A549 (cell line): ENCODE data around the gene SLITRK2. TPM values are rescaled to one million over a fixed set of nuclear protein-coding genes. Genes with fewer than 3 reads are reported as not detected.

Experiments used
- ATAC-seq, 2 experiments: fragments of 200-7000 bp in 1 of 2; fragments of >200 bp in 1 of 2; cut with Nextera tagmentation in 1 of 2; cut with Tn5 transposase in 1 of 2; 3 replicates each; pipeline versions ENCODE4 v1.8.0 to v1.9.1; 2018 to 2020; ENCODE audit warnings: mild to moderate bottlenecking in 1 of 2, moderate library complexity in 1 of 2
- CTCF ChIA-PET: fragments of 300-600 bp; sonication (Branson Sonifier 250); formaldehyde crosslinking; extraction: SDS; loops from one replicate; lab custom pipeline; 2021; ENCODE audit warnings: antibody characterized with exemption, inconsistent platforms; lab: Yijun Ruan, JAX
- POLR2A ChIA-PET: fragments of 350-600 bp; formaldehyde crosslinking; extraction: SDS; loops from one replicate; lab custom pipeline; 2021; ENCODE audit warnings: antibody characterized with exemption, inconsistent platforms; lab: Yijun Ruan, JAX
- DNase-seq, 2 experiments: peaks; one replicate each; pipeline versions ENCODE4 v3.0.0 to v3.0.0-alpha.2; 2011 to 2016; ENCODE audit warnings: low read depth in 1 of 2, low spot score in 1 of 2
- FAIRE-seq: peaks from 2 replicates; lab custom pipeline; 2011; peaks lifted over from hg19 to GRCh38; lab: Jason Lieb, UNC
- H3K27ac ChIP-seq, 2 experiments: fragments of >200 bp; sonication (Bioruptor Twin); formaldehyde crosslinking; 3 replicates each; pipeline ENCODE4 v1.5.1; 2016 to 2017
- H3K4me1 ChIP-seq: fragments of >200 bp; sonication (Bioruptor Twin); formaldehyde crosslinking; 3 replicates; pipeline ENCODE4 v1.6.1; 2016
- H3K4me2 ChIP-seq: fragments of >200 bp; sonication (Bioruptor Twin); formaldehyde crosslinking; 3 replicates; pipeline ENCODE4 v1.6.1; 2016
- H3K4me3 ChIP-seq: fragments of >200 bp; sonication (Bioruptor Twin); formaldehyde crosslinking; 3 replicates; pipeline ENCODE4 v1.5.1; 2016
- H3K9me3 ChIP-seq: fragments of >200 bp; sonication (Bioruptor Twin); formaldehyde crosslinking; 3 replicates; pipeline ENCODE4 v1.6.1; 2016
- CEBPB ChIP-seq, 2 experiments: fragments of >200 bp in 1 of 2; sonication (Bioruptor Twin) in 1 of 2; formaldehyde crosslinking in 1 of 2; IDR thresholded peaks; 2 replicates each; pipeline ENCODE4 v1.6.1; 2012 to 2016
- EHMT2 ChIP-seq: fragments of 200-600 bp; sonication (generic); IDR thresholded peaks from 2 replicates; pipeline ENCODE4 v1.6.1; 2016; ENCODE audit warnings: antibody characterized with exemption, low read depth, mild to moderate bottlenecking, moderate library complexity
- HEYL ChIP-seq: fragments of 250-450 bp; sonication (Bioruptor Pico); IDR thresholded peaks from 2 replicates; pipeline ENCODE4 v1.8.0; 2021; ENCODE audit warnings: mild to moderate bottlenecking, moderate library complexity
- HOXA7 ChIP-seq: fragments of 250-450 bp; sonication (Bioruptor Pico); IDR thresholded peaks from 2 replicates; pipeline ENCODE4 v1.5.0; 2020; ENCODE audit warnings: mild to moderate bottlenecking, moderate library complexity
- HOXB13 ChIP-seq: fragments of 250-450 bp; sonication (Bioruptor Pico); IDR thresholded peaks from 2 replicates; pipeline ENCODE4 v1.5.0; 2020; ENCODE audit warnings: low read depth, mild to moderate bottlenecking, moderate library complexity
- KDM1A ChIP-seq: fragments of 200-600 bp; sonication (generic); IDR thresholded peaks from 2 replicates; pipeline ENCODE4 v1.6.1; 2016; ENCODE audit warnings: low read depth, mild to moderate bottlenecking
- POLR2A ChIP-seq: IDR thresholded peaks from 2 replicates; pipeline ENCODE4 v1.6.1; 2012; ENCODE audit warnings: mild to moderate bottlenecking, low read length
- POLR2AphosphoS2 ChIP-seq: conservative IDR thresholded peaks from 2 replicates; pipeline ENCODE4 v1.6.1; 2012; ENCODE audit warnings: low read length, improper control_type of control experiment, inconsistent platforms
- RAD21 ChIP-seq, 2 experiments: fragments of >200 bp in 1 of 2; sonication (Bioruptor Twin) in 1 of 2; formaldehyde crosslinking in 1 of 2; IDR thresholded peaks in 1 of 2; conservative IDR thresholded peaks in 1 of 2; 2 replicates in 1 of 2; 3 replicates in 1 of 2; pipeline ENCODE4 v1.6.1; 2012 to 2018; ENCODE audit warnings: inconsistent platforms in 1 of 2
- RARB ChIP-seq: fragments of 250-450 bp; sonication (Bioruptor Pico); IDR thresholded peaks from 2 replicates; pipeline ENCODE4 v1.8.0; 2021; ENCODE audit warnings: mild to moderate bottlenecking, moderate library complexity
- RCOR1 ChIP-seq: fragments of 150-350 bp; IDR thresholded peaks from 2 replicates; pipeline ENCODE4 v1.6.1; 2014; ENCODE audit warnings: antibody characterized with exemption, low read length, low read depth
- RNF2 ChIP-seq: fragments of 200-600 bp; sonication (generic); IDR thresholded peaks from 2 replicates; pipeline ENCODE4 v1.6.1; 2016; ENCODE audit warnings: low read depth, mild to moderate bottlenecking, antibody characterized with exemption, moderate library complexity, borderline replicate concordance
- SREBF2 ChIP-seq: fragments of 450-650 bp; IDR thresholded peaks from 2 replicates; pipeline ENCODE4 v1.6.1; 2014; ENCODE audit warnings: mild to moderate bottlenecking, moderate library complexity
- USF2 ChIP-seq: fragments of 450-650 bp; IDR thresholded peaks from 2 replicates; pipeline ENCODE4 v1.6.1; 2014; ENCODE audit warnings: antibody characterized with exemption
- WGBS: methylation state at CpG from one replicate; pipeline ENCODE4 v1.1.6; 2017; ENCODE audit errors: missing lambda C conversion rate; 5-methylcytosine and 5-hydroxymethylcytosine counted together
- polyA plus RNA-seq, 4 experiments: library from polyadenylated mRNA; depleted of rRNA in 3 of 4; stranded (reverse); fragments of >200 nt; fragmentation: RNase III in 1 of 4; extraction: RNeasy Plus Mini Kit Qiagen cat#74134 plus additional on column Dnase treatment in 1 of 4; gene quantifications; 2 replicates in 3 of 4; 3 replicates in 1 of 4; pipeline ENCODE4 v1.2.3, GENCODE V29; 2011 to 2017
- TF ChIP-seq, protein P1 (sequence below): IDR thresholded peaks from 2 replicates; pipeline ENCODE4 v1.6.1; 2012
- TF ChIP-seq, protein P2 (sequence below): fragments of 250-450 bp; sonication (Bioruptor Pico); IDR thresholded peaks from 2 replicates; pipeline ENCODE4 v1.5.0; 2020; ENCODE audit warnings: low read depth, mild to moderate bottlenecking, moderate library complexity
- TF ChIP-seq, protein P3 (sequence below): fragments of >200 bp; sonication (Bioruptor Twin); formaldehyde crosslinking; IDR thresholded peaks from 3 replicates; pipeline ENCODE4 v1.5.1; 2016
- TF ChIP-seq, protein P4 (sequence below): fragments of 150-350 bp; IDR thresholded peaks from 2 replicates; pipeline ENCODE4 v1.6.1; 2014; ENCODE audit warnings: low read depth, mild to moderate bottlenecking, low read length

Gene SLITRK2
- polyA plus RNA-seq, 2 of the 4 experiments (the other 2 are of a cell fraction) = not detected

GRCh38 chrX:145848857-145849256, 31.2 kb downstream of the SLITRK2 start:
- Histone ChIP-seq H3K4me1 (no peaks in the 10 kb centered on the region), H3K9me3 (no peaks in the 10 kb centered on the region), H3K4me3 (no peak overlapping the region), H3K27ac (no peak overlapping the region), H3K4me2 (no peak overlapping the region)
- DNase-seq = no peak
- no peak for TF ChIP-seq RCOR1
- POLR2A ChIA-PET = no interaction called here
- WGBS = 18% methylated on average over 11 of the region's 11 CpGs
- no peak for FAIRE-seq
- no peak for ATAC-seq
- CTCF ChIA-PET = no interaction called here

GRCh38 chrX:145853181-145853580, 35.6 kb downstream of the SLITRK2 start:
- POLR2A ChIA-PET = no interaction called here
- ATAC-seq = no peak
- WGBS = 57% methylated on average over 11 of the region's 13 CpGs
- Histone ChIP-seq H3K27ac (no peak overlapping the region), H3K4me3 (no peak overlapping the region), H3K4me2 (no peak overlapping the region), H3K9me3 (no peaks in the 10 kb centered on the region), H3K4me1 (no peaks in the 10 kb centered on the region)
- CTCF ChIA-PET = no interaction called here
- TF ChIP-seq HEYL (CRISPR knock-in tag) = no peak
- no peak for TF ChIP-seq SREBF2
- TF ChIP-seq USF2 = no peak
- TF ChIP-seq EHMT2 = no peak
- TF ChIP-seq, protein P1, sequence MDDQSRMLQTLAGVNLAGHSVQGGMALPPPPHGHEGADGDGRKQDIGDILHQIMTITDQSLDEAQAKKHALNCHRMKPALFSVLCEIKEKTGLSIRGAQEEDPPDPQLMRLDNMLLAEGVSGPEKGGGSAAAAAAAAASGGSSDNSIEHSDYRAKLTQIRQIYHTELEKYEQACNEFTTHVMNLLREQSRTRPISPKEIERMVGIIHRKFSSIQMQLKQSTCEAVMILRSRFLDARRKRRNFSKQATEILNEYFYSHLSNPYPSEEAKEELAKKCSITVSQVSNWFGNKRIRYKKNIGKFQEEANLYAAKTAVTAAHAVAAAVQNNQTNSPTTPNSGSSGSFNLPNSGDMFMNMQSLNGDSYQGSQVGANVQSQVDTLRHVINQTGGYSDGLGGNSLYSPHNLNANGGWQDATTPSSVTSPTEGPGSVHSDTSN = no peak
- DNase-seq = no peak
- peak; percentile 36 for FAIRE-seq

GRCh38 chrX:145856181-145856580, 38.6 kb downstream of the SLITRK2 start:
- Histone ChIP-seq H3K4me3 (no peak overlapping the region), H3K9me3 (no peaks in the 10 kb centered on the region), H3K4me1 (no peaks in the 10 kb centered on the region), H3K4me2 (no peak overlapping the region), H3K27ac (no peak overlapping the region)
- POLR2A ChIA-PET = no interaction called here
- DNase-seq (no peak), ATAC-seq (no peak), FAIRE-seq (no peak)
- WGBS = 48% methylated on average over 4 of the region's 4 CpGs
- TF ChIP-seq, protein P2, sequence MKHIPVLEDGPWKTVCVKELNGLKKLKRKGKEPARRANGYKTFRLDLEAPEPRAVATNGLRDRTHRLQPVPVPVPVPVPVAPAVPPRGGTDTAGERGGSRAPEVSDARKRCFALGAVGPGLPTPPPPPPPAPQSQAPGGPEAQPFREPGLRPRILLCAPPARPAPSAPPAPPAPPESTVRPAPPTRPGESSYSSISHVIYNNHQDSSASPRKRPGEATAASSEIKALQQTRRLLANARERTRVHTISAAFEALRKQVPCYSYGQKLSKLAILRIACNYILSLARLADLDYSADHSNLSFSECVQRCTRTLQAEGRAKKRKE (CRISPR knock-in tag) = no peak
- TF ChIP-seq RARB (no peak), HOXA7 (CRISPR knock-in tag) (no peak), USF2 (no peak)
- TF ChIP-seq, protein P1 = no peak
- TF ChIP-seq, protein P3, sequence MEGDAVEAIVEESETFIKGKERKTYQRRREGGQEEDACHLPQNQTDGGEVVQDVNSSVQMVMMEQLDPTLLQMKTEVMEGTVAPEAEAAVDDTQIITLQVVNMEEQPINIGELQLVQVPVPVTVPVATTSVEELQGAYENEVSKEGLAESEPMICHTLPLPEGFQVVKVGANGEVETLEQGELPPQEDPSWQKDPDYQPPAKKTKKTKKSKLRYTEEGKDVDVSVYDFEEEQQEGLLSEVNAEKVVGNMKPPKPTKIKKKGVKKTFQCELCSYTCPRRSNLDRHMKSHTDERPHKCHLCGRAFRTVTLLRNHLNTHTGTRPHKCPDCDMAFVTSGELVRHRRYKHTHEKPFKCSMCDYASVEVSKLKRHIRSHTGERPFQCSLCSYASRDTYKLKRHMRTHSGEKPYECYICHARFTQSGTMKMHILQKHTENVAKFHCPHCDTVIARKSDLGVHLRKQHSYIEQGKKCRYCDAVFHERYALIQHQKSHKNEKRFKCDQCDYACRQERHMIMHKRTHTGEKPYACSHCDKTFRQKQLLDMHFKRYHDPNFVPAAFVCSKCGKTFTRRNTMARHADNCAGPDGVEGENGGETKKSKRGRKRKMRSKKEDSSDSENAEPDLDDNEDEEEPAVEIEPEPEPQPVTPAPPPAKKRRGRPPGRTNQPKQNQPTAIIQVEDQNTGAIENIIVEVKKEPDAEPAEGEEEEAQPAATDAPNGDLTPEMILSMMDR = no peak
- CTCF ChIA-PET = no interaction called here

DNA sequence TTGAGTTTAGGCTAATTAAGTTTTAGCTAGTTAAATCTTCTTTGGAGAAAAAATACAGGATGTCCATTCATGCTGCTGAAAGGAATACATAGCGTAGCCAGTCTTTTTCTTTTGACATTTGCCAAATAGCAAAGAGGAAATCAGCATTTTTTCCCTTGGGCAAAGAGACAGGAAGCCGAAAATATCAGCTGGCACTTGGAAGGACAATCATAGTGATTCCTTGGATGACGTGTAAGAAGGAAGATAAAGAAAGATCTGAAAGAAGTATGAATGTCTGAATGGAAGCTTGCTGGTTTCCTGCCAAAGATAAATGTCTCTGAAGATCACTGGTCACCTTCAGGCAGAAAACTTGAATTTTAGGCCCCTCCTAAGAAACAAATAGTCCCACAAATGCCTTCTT, 44.2 kb downstream of the SLITRK2 start:
- 8% methylated on average over 3 of the region's 3 CpGs for WGBS
- Histone ChIP-seq H3K4me1 (no peaks in the 10 kb centered on the region), H3K4me3 (no peak overlapping the region), H3K4me2 (no peak overlapping the region), H3K27ac (no peak overlapping the region), H3K9me3 (no peaks in the 10 kb centered on the region)
- ChIA-PET CTCF (no interaction called here), POLR2A (no interaction called here)
- ATAC-seq (no peak), FAIRE-seq (no peak), DNase-seq (no peak)
- TF ChIP-seq HOXB13 (CRISPR knock-in tag) (no peak), POLR2A (no peak), KDM1A (no peak), RNF2 (no peak), RAD21 (conservative IDR thresholded peaks at IDR 0.05 in 1 of 2, IDR thresholded peaks at IDR 0.05 in 1 of 2) (no peak), CEBPB (IDR thresholded peaks at IDR 0.05) (no peak), POLR2AphosphoS2 (no peak)
- TF ChIP-seq, protein P4, sequence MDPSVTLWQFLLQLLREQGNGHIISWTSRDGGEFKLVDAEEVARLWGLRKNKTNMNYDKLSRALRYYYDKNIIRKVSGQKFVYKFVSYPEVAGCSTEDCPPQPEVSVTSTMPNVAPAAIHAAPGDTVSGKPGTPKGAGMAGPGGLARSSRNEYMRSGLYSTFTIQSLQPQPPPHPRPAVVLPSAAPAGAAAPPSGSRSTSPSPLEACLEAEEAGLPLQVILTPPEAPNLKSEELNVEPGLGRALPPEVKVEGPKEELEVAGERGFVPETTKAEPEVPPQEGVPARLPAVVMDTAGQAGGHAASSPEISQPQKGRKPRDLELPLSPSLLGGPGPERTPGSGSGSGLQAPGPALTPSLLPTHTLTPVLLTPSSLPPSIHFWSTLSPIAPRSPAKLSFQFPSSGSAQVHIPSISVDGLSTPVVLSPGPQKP = no peak
